Gastroesophageal sphincter (tissue), 4 donors: Measurements from ENCODE around the gene CCL27. TPM values are rescaled to one million over a fixed set of nuclear protein-coding genes. Genes with fewer than 3 reads are reported as not detected.

Experiments used
- ATAC-seq: fragments of 150-250 bp; one replicate; pipeline ENCODE4 v1.9.1; 2016; ENCODE audit warnings: mild to moderate bottlenecking, moderate library complexity
- H3K27ac ChIP-seq, 4 donors: fragments of 200-600 bp; sonication (generic) in 3 of 4; 1 replicate in 3 of 4; 2 replicates in 1 of 4; pipeline ENCODE4 v1.5.1; 2016 to 2019
- H3K27me3 ChIP-seq: fragments of 200-600 bp; sonication (generic); one replicate; pipeline ENCODE4 v1.5.1; 2019
- H3K36me3 ChIP-seq, 2 donors: fragments of 200-600 bp; sonication (generic); one replicate each; pipeline ENCODE4 v1.5.1; 2019; ENCODE audit warnings: control low read depth in 1 of 2
- H3K4me1 ChIP-seq, 3 donors: fragments of 200-600 bp; sonication (generic); 1 replicate in 2 of 3; 2 replicates in 1 of 3; pipeline ENCODE4 v1.5.1; 2016 to 2019; ENCODE audit warnings: control low read depth in 2 of 3
- H3K4me3 ChIP-seq, 2 donors: fragments of 200-600 bp; sonication (generic); one replicate each; pipeline ENCODE4 v1.5.1; 2019; ENCODE audit warnings: mild to moderate bottlenecking in 1 of 2, moderate library complexity in 1 of 2
- H3K9me3 ChIP-seq, 3 donors: fragments of 200-600 bp; sonication (generic); one replicate each; pipeline ENCODE4 v1.5.1; 2017 to 2019; ENCODE audit warnings: control low read depth in 2 of 3
- CTCF ChIP-seq, 4 experiments: fragments of 200-600 bp in 2 of 4; fragments of 450-650 bp in 2 of 4; sonication (generic) in 1 of 4; IDR thresholded peaks; one replicate each; pipeline ENCODE4 v1.5.1; 2017 to 2019; ENCODE audit warnings: antibody characterized with exemption in 4 of 4, mild to moderate bottlenecking in 2 of 4, moderate library complexity in 2 of 4
- EP300 ChIP-seq: sonication (generic); formaldehyde crosslinking; IDR thresholded peaks from one replicate; pipeline ENCODE4 v1.6.1; 2017; ENCODE audit warnings: antibody characterized with exemption, mild to moderate bottlenecking
- POLR2A ChIP-seq, 2 donors: fragments of 450-650 bp; IDR thresholded peaks; one replicate each; pipeline ENCODE4 v1.6.1; 2017; ENCODE audit warnings: antibody characterized with exemption in 2 of 2, mild to moderate bottlenecking in 2 of 2, moderate library complexity in 1 of 2
- POLR2AphosphoS5 ChIP-seq: sonication (generic); formaldehyde crosslinking; IDR thresholded peaks from one replicate; pipeline ENCODE4 v1.6.1; 2017; ENCODE audit warnings: antibody characterized with exemption
- WGBS, 2 donors: methylation state at CpG; one replicate each; pipeline ENCODE4 v1.1.5; 2018; ENCODE audit warnings: low coverage in 1 of 2; 5-methylcytosine and 5-hydroxymethylcytosine counted together
- total RNA-seq, 4 donors: library from RNA; depleted of rRNA; stranded (reverse); fragments of >200 nt; gene quantifications; one replicate each; pipeline ENCODE4 v1.1.0, GENCODE V29; 2016

Gene CCL27
- total RNA-seq, 4 donors from 2014 or later = not detected

- peaks cover 0 to 26% of the 10 kb centered on the region in 2 donors for H3K36me3 ChIP-seq
- peak within 1 kb of the TSS; percentile 23 to 53 for H3K4me3 ChIP-seq
- peak within 1 kb of the TSS; percentile 19 to 95 (median 86) for H3K27ac ChIP-seq
- TF ChIP-seq CTCF (IDR thresholded peaks at IDR 0.05) = peak in 1 of 4 experiments; percentile 11
- TF ChIP-seq EP300 = no peak
- TF ChIP-seq POLR2AphosphoS5 = peak; percentile 43
- TF ChIP-seq POLR2A (IDR thresholded peaks at IDR 0.05) = peak; percentile 34 to 42
- peak; percentile 92 for ATAC-seq
- H3K4me1 ChIP-seq = peaks cover 2 to 74% (median 59%) of the 10 kb centered on the region in 3 donors
- 2 to 20% methylated on average over 5 to 18 of the region's 24 CpGs for WGBS, 2 donors
- H3K27me3 ChIP-seq = no peaks in the 10 kb centered on the region
- H3K9me3 ChIP-seq = no peaks in the 10 kb centered on the region
Observed at GRCh38 chr9:34651876-34652601, 10.4 kb downstream of the CCL27 start, which contains the start of gene IL11RA. IL11RA (plus strand) TSS chr9:34652185; CDS start chr9:34655218, 3,033 bp downstream.

GRCh38 chr9:34651321-34651720, 11.1 kb downstream of the CCL27 start:
- Histone ChIP-seq H3K36me3 (peaks cover 0 to 24% of the 10 kb centered on the region in 2 donors), H3K9me3 (no peaks in the 10 kb centered on the region), H3K4me3 (peak overlapping the region; percentile 23 to 53), H3K27ac (peak overlapping the region; percentile 19 to 95 (median 86)), H3K27me3 (no peaks in the 10 kb centered on the region), H3K4me1 (peaks cover 2 to 79% (median 59%) of the 10 kb centered on the region in 3 donors)
- WGBS, 2 donors = 13 to 20% methylated on average over 2 to 3 of the region's 4 CpGs
- no peak for ATAC-seq
- TF ChIP-seq POLR2AphosphoS5 (no peak), EP300 (no peak), POLR2A (IDR thresholded peaks at IDR 0.05) (no peak), CTCF (IDR thresholded peaks at IDR 0.05) (no peak)

- Histone ChIP-seq H3K27ac (peak overlapping the region in 3 of 4 donors; percentile 86 to 95 (median 87)), H3K4me3 (no peak overlapping the region), H3K9me3 (no peaks in the 10 kb centered on the region), H3K4me1 (peaks cover 2 to 84% (median 59%) of the 10 kb centered on the region in 3 donors), H3K36me3 (peaks cover 0 to 24% of the 10 kb centered on the region in 2 donors), H3K27me3 (no peaks in the 10 kb centered on the region)
- TF ChIP-seq POLR2A (IDR thresholded peaks at IDR 0.05) = no peak
- TF ChIP-seq EP300 = no peak
- TF ChIP-seq POLR2AphosphoS5 = no peak
- no peak for TF ChIP-seq CTCF (IDR thresholded peaks at IDR 0.05)
- WGBS, 2 donors = 100% methylated on average over 1 of the region's 5 CpGs; no CpG with 5 or more reads in 1 of the 2 donors
- no peak for ATAC-seq
Observed at GRCh38 chr9:34650816-34651215, 11.6 kb downstream of the CCL27 start.

GRCh38 chr9:34648673-34649072, 13.8 kb downstream of the CCL27 start:
- WGBS, 2 donors = 82 to 90% methylated on average over 4 of the region's 8 CpGs
- H3K36me3 ChIP-seq = peaks cover 0 to 24% of the 10 kb centered on the region in 2 donors
- H3K4me1 ChIP-seq = peaks cover 2 to 63% (median 40%) of the 10 kb centered on the region in 3 donors
- peak overlapping the region in 2 of 4 donors; percentile 87 to 94 for H3K27ac ChIP-seq
- TF ChIP-seq POLR2AphosphoS5 = no peak
- TF ChIP-seq CTCF (IDR thresholded peaks at IDR 0.05) = no peak
- no peak for TF ChIP-seq POLR2A (IDR thresholded peaks at IDR 0.05)
- TF ChIP-seq EP300 = no peak
- no peaks in the 10 kb centered on the region for H3K9me3 ChIP-seq
- ATAC-seq = no peak
- no peaks in the 10 kb centered on the region for H3K27me3 ChIP-seq
- H3K4me3 ChIP-seq = no peak overlapping the region

- Histone ChIP-seq H3K4me1 (peaks cover 2 to 53% (median 30%) of the 10 kb centered on the region in 3 donors), H3K27me3 (no peaks in the 10 kb centered on the region), H3K4me3 (peak overlapping the region; percentile 62 to 69), H3K27ac (peak overlapping the region in 3 of 4 donors; percentile 87 to 94 (median 89)), H3K36me3 (peaks cover 0 to 24% of the 10 kb centered on the region in 2 donors), H3K9me3 (no peaks in the 10 kb centered on the region)
- TF ChIP-seq CTCF (IDR thresholded peaks at IDR 0.05) = no peak
- no peak for TF ChIP-seq POLR2A (IDR thresholded peaks at IDR 0.05)
- no peak for TF ChIP-seq POLR2AphosphoS5
- no peak for TF ChIP-seq EP300
- 26 to 60% methylated on average over 1 to 4 of the region's 10 CpGs for WGBS, 2 donors
- ATAC-seq = no peak
Observed at GRCh38 chr9:34647651-34648050, 14.8 kb downstream of the CCL27 start.
